Amniotic stem cell (primary cell): ENCODE measurements around the gene IGFBP4.

Source experiments
- DNase-seq: peaks from one replicate; lab custom pipeline; 2025; lab: John Stamatoyannopoulos, UW

Gene IGFBP4

DNA sequence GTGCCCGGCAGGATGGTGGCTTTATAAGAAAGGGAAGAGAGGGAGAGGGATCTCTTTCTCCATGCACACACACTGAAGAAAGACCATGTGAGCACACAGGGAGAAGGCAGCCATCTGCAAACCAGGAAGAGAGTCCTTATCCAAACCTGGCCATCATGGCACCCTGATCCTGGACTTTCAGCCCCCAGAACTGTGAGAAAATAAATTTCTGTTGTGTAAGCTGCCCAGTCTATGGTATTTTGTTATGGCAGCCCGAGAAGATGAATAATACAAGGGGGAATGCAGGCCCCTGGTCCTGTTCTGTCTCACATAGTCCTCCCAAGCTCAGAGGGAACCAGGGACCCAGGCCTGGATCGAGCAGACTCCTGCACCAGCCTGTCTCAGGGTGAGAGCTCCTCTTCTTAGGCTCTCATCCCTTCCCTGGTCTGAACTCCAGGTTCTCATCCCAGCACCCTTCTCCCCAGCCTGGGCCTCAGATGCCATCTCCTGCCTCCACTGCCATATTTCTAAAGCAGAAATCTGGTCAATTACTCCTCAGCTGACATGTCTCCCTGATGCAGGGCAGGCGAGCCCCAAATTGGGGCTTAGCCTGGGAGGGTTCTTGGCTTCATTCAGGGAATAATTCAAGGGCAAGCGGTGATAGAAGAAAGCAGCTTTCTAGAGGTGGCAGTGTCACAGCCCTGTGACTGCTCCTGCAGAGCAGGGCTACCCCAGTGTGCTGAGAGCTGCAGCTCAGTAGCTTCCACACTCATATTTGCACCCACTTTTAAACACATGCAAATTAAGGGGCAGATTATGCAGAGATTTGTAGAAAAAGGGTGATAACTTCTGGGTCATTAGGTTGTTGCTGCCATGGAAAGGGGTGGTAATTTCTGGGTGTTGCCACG, 28.8 kb downstream of the IGFBP4 start:
- no peak for DNase-seq

DNA sequence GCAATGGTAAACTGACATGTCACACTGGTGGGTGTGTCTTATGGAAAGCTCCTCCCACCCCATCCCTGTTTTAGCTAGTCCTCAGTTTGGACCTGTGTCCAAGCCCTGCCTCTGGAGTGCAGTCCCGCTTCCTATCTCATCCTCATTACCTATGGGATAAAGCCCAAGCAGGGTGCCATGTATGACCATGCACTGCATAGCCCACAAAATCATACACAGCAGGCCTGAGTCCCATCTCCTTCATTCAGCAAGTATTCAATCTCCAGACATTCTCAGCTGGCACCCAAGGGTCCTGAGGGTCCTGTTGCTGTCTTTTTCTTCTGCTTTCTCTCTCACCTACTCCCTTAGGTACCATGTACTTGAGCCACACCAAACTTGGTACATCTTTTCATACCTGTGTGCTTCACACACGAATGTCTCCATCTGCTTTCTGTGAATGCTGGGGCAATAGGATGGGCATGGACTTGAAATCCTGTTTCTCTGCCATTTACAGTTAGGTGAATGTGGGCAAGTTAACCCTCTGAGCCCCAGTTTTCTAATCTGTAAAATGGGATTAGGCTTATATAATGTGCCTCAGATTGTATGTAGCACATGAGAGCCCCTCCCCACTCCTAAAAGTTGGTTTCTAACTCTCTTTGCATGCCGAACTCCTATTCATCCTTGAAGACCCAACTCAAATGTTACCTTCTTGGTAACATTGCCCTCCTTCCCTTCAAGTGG, 29.6 kb downstream of the IGFBP4 start:
- DNase-seq, result no peak

DNA sequence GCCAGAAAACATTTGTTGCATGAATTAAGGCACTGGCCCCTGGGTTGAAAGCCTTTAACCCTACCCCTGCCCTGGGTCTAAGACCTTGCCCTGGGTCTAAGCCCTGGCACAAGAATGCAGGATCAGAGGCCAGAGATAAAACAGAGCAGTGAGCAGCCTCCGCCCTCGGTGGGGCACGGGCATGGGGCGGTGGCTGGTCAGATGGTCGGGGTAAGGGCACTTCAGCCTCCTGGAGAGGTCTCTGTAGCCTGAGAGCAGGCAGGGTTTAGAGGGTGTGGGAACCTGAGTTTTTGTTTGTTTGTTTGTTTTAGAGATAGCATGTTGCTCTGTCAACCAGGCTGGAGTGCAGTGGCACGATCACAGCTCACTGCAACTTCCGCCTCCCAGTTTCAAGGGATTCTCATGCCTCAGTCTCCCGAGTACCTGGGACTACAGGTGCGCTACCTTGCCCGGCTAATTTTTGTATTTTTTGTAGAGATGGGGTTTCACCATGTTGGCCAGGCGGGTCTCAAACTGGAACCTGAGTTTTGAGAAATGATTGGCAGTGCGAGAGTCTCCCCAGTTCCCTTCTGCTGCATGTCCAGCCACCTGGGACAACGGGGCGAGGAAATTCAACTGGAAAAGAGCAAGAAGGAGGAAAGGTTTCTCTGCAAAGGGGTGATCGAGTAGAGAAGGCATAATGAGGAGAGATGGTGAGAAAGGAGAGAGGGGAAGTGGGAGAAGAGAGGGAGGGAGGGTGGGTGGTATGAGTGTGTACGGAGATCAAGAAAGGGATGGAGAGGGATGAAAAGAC, 30.5 kb downstream of the IGFBP4 start:
- no peak for DNase-seq

DNA sequence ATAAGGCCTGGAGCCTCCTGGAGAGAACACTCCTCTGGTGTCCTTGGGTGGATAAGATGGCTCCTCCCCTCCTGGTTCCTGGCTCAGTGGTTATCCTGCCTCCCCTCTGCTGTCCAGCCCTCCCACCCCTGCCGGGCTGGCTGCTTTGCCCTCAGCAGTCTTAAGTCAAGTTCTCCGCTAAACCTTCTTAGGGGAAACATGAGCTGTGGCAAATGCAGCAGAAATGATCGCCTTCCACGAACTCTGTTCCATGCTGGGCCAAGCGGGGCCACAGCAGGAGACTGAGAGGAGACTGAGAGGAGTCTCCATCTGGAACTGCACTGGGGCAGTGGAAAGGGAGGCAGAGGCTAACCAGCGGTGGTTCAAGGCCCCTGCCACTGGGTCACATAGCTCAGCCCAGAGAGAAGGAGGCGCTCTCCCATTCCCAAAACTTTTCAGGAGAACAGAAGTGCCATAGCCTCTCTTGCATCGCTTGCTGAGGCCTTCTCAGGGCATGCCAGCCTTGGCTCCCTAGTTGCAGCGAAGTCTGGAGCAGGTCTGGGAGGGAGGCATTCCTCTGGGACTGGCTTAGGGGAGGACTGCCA, 31.3 kb downstream of the IGFBP4 start:
- DNase-seq, result no peak

DNA sequence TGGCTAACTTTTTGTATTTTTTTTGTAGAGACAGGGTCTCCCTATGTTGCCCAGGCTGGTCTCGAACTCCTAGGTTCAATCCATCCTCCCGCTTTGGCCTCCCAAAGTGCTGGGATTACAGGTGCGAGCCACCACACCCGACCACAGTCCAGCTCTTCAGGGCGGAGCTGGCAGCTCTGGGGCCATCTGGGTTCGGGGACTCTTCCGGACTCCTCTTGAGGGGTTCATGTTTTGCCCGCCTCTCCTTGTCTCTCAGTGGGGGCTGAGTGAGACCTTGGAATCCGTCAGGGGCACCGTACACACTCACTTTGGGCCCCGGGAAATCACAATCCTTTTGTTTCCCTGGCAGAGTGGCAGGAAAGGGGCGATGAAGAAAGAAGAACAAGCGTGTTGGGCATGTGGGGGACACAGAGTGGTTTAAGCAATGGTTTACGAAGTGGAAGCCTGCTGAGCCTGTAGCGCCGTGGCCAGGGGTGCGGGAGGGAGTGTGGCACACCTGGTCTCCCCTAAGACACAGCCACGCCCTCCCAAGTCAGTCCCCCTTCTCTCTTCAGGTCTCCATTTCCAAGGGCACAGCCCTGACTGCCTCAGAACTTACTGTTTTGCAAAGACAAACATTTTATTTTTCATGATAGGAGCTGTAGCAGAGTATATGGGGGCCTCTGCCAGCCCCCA, 32.1 kb downstream of the IGFBP4 start:
- no peak for DNase-seq

DNA sequence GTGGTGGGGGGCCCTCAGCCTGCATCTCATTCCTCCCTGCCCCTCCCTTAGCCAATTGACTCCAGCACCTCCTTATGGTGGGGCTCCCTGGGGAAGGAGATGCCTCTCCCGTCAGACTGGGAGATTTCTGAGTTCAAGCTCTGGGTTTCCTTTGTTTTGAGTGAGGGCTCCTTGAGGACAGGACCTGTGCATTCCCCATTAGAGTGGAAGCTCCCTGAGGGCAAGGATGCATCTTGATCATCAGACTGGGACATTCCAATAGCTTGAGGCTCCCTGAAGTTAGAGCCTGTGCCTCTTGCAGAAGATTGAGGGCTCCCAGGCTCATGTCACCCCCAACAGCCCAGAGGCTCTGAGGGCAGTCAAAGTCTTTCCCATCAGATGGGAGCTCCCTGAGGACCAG, 34.5 kb downstream of the IGFBP4 start:
- DNase-seq, result no peak

DNA sequence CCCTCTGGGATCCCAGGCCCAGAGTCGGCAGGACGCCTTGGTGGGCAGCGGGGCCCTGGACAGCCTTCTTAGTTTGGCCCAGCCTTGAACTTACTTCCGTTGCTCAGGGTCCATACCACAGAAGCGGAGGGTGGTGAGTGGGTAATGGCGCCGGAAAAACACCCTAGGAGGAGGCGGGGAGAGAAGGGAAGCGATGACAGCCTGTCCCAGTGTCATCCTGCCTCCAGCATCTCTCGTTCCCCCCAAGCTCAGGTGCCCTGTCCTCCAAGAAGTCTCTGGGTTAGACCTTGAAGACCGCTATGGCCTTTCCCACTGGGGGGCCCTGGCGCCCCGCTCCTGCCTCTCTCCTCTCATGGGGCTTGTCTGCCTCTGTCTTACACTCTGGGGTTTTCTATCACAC, 35.2 kb downstream of the IGFBP4 start:
- DNase-seq, result no peak

DNA sequence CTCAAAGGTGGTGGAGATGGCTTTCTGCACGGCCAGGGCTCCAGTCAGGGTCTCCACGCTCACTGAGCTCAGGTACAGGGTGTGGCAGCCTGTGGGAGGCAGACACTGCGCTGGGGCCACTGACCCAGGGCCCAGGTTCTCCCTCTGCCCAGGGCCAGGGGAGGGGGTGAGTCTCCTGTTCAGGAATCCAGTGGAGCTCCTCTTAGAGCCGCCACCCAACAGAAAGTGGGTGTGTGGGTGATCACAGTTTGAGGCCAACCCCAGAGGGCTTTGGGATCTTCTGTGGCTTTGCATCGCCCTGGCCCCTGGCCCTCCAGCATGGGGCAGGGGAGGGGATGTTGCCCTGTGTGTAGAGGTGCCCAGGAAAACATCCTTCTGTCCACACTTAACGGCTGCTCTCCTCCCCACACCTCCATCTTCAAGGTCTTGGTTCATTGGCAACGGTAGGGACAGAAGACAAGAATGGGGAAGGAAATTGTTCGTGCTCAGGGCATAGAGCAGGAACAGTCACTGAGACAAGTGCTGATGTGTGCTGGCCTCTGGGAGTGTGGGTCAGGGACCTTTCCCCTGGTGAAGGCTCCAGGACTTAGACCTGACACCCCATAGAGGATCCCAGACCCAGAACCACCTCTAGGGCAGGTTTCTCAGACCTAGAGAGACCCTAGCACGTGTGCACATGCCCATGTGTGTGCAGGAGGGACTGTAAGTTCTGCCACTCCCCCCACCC, 36.7 kb downstream of the IGFBP4 start:
- DNase-seq, result no peak

DNA sequence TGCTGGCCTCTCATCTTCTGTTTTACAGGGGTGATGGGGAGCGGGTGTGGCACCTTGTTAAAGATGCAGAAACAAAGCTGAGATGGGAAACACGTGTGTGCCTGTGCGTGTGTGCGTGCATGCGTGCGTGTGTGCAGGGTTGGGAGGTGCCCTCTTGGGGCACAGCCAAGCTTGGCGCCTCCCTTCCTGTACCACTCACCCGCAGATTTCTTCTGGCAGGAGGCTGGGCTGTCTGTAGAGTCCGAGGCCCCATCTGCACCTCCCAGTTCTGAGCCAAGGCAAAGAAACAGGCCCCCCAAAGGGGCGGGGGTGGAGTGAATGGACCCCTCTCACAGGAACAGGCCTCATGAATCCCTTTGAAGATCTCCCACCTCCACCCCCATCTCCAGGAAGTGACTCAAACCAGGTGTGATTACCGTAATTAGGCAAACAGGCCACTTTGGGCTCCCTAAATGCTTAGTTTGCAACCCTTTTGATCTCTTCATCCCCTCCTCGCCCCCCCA, 37.3 kb downstream of the IGFBP4 start:
- DNase-seq, result no peak

DNA sequence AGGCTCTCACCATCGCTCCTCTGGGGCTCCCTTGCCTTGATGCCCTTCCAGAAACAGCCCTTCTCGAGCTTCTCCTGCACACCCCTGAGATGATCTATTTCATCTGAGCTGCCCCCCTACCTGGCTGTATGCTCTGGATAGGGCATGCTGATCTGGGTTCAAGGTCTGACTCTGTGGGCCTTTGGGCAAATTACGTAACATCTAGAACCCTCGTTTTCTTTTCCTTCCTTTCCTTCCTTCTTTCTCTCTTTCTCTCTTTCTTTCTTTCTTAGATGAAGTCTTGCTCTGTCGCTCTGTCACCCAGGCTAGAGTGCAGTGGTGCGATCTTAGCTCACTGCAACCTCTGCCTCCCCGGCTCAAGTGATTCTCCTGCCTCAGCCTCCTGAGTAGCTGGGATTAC, 37.9 kb downstream of the IGFBP4 start:
- DNase-seq, result no peak

DNA sequence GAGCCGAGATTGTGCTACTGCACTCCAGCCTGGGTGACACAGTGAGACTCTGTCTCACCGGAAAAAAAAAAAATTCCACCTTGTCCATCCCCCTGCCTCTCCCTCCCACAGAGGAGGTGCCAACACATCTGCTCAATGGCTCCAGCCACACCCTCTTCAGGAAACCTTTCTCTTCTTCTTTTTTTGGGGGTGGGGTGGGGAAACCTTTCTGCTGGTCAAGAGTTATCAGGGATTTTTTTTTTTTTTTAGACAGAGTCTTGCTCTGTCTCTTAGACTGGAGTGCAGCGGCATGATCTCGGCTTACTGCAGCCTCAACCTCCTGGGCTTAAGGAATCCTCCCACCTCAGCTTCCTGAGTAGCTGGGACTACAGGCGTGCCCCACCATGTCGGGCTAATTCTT, 39.5 kb downstream of the IGFBP4 start:
- no peak for DNase-seq

DNA sequence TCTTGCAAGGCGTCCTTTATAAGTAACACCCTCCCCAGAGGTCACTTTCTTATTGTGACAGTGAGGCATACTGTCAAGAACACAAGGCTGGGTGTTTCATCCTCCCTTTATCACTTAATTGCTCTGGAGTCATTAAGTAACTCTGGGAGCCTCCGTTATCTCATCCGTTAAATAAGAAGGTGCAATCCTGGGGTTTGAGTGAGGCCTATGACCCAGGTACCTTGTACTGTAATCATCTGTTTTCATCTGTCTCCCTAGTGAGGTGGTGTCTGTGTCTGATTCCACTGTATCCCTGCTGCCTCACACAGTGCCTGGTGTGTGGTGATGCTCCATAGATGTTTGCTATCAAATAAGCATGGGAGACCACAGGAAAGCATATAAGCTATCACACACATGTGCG, 40.4 kb downstream of the IGFBP4 start:
- DNase-seq, result no peak

DNA sequence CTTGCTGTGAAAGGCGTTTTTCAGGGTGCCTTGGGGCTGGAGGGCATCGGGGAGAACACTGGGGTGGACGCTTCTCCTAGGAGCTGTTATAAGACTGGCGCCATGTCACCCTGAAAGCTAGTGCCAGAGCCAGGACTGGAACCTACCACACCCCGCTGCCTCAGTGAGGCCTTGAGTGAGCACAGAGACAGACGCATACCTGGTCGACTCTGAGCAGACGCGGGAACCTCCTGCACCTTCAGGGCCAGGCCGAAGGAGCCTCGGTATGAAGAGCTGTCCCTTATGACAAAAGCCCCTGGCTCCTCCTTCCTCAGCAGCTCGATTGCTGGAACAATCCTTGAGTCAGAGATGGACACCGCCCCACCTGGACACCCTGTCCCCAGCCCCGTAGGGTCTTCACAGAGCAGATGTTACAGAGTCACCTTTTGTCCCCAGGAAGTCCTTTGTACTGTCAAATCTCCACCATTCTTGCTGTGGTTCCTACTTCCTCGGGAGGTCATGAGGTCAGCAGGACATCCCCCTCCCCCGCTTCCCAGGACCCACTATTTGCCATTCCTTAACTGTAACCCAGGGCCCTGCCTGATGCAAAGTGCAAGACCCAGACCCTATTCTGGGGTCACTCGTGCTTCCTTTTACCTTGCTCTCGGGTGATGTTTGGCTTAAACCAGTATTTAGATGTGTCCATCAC, 41.2 kb downstream of the IGFBP4 start:
- DNase-seq, result no peak

DNA sequence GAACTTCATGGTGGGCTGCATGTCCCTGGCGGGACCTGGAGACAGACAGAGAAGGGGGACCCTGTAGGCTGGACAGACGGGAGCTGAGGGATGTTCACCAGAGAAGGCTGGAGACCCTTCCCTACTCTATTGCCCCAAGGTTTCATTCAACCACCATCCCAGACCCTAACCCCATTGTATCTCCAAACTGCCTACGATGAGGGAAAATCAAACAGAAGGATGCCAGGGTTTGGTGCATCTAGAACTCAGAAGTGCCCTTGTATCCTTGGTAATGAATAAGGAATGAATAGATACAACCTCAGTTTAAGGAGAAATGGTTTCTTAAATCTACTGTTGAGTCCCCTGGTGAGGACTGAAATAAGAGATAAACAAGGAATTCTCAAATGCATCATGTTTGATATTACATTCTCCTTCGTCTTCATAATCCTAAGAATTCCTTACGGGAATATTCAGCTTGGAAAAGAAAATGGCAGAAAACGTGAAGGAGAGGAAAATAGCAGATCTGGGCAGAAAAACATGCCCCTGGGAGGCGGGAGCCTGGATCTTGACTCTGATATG, 41.8 kb downstream of the IGFBP4 start:
- DNase-seq, result no peak

DNA sequence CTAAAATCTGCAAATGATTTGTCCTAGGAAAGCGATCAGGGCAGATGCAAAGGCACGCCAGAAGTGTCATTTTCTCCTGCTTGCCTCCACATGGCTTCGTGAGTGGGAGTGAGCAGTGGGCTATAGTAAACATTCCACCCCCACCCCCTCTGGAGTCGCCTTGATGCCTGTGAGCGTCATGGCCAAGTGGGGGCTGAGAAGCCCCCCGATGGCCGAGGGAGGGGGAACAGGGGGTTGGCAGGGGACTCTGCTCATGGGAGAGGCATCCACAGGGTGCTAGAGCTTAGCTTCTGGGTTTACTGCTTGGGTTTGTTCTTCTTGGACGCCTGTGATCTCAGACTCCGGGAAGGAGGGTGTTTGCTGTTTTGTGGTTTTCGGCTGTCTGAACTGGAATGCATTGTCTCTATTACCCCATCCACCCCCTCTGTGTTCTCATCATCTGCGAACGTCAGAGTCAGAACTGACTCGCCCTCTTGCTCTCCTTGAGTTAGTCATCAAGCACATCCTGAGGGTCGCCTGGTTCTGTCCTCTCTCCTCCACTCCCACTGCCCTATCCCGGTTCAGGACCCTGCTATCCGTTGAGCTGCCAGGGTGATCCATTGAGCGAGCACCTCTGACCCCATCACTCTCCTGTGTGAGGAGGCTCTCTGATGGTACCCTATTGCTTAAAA, 42.7 kb downstream of the IGFBP4 start:
- DNase-seq, result peak; percentile 94

DNA sequence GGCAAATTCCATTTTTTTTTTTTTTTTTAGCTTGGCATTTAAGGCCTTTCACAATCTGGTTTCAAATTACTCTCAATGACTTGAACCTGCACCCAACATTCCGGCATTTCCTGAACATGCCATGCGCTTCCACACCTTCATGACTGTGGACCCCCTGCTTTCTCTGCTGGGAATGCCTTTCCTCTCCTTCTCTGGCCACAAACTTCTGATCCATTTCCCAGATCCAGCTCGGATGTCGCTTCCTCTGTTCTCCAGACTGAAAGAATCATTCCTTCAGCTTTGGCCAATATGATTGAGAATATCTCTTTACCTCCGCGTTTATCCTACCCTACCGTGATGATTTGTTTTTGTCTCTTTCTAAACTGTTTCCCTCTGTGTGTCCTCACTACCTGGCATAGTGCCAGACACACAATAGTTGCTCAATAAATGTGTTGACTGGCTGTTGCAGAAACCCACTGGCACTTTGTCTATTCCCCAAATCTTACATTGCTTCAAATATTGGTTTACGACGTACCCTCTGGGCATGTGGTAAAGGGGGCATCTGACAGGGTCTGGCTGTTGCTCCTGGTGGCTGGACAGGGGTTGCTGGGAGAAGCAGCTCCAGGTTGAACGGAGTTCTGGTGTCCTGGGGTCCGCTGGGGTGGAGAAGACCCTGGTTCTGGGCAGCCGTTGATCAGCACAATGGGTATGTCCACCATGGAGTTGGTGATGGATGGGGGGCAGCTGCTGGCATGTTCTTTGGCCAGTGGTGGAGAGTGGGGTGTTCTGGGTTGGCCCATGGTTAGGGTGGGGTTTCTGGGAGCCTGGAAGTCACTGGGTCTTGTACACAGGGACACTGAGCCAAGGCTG, 43.5 kb downstream of the IGFBP4 start:
- no peak for DNase-seq

DNA sequence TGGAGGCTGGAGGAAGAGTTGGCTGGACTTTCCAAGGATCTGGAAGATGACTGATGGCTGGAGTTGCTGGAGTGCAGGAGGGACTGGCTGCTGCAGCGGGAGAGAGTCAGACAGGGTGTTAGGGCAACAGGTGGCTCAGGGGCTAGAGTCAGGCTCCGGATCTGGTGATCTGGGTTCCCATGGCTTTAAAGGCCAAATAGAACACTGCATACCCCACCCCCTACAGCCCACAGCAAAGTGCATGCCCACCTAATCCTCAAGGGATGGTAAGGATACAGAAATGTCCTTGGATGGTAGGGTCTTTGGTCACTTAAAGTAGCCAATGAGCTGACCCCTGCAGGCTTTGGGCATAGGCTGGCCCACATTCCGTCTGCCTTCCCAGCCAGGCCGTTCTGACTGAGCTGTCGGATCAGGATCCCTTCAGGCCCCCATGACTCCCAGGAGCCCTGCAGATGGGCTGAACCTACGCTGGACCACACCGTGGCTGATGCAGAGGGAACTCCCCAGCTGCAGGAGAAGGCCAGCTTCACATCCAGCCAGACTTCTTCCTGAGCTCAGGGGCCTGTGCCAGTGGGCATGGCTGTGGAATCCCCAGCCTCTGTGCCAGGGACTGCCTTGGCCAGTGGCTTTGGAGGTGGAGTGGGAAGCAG, 44.2 kb downstream of the IGFBP4 start:
- no peak for DNase-seq
